ENCODE measurements around the gene FDPS.

Gene FDPS

DNA sequence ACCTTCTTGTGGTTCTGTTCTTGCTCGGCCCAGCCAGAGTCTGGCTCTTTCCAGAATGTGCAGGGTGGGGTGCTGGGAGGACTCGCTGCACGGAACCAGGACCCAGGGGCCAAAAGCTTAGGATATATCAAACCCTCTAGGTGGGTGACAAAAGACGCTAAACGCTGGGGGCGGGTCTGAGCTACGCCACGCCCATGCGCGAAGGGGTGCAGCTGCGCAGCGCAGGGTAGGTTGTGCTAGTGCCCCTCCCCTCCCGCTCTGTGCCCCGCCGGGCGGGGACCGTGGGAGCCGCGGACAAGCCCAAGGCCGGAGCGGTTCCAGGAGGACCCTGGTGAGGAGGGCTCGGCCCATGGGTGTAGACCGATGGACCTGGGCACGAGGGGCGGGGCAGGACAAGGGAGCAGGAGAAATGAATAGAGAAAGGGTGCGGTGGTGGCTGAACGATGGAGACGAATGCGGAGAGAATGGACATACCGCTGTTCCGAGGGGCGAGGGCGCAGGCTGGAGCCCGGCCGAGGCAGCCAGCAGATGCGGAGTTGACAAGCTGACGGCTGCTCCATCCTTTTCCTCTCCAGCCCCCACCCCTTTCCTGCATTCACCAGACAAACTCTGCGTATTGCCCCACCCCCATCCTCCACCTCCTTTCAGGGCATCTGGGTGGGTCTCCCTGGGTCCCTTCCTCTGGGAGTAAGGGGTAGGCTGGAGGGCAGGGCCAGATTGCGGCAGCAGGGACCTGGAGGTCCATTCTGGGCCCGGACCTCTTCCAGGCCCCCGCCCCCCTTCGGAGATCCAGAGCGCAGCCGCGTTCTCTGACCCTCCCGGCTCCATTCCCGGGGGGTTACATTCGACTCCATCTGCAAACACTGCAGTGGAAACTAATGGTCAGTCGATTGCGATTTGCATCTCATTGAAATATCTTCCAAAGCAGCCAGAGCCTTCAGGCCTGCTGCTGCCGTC lies 12.3 kb downstream of the FDPS start, which contains the start of gene RUSC1:
RUSC1 (plus strand) TSS at position 234 of the 957 bp plus-strand sequence. CDS start 880 bp downstream, outside the sequence.
- peak; percentile 87 for DNase-seq

DNA sequence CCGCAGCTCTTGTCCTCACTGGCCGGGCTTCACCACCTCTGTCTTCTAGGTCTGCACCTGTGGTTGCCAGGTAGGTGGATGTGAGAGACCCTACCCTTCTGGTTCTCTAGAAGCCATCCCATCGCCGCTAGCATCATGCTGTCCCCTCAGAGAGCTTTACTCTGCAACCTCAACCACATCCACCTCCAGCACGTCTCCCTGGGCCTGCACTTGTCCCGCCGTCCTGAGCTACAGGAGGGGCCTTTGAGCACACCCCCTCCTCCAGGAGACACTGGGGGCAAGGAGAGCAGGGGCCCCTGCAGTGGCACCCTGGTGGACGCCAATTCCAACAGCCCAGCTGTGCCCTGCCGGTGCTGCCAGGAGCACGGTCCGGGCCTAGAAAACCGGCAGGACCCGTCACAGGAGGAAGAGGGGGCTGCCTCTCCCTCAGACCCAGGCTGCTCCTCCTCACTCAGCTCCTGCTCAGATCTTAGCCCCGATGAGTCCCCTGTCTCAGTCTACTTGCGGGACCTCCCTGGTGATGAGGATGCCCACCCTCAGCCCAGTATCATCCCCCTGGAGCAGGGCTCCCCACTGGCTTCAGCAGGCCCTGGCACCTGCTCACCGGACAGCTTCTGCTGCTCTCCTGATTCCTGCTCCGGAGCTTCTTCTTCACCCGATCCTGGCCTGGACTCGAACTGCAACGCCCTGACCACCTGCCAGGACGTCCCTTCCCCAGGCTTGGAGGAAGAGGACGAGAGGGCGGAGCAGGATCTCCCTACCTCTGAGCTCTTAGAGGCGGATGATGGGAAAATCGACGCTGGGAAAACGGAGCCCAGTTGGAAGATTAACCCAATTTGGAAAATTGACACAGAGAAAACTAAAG lies 13.2 kb downstream of the FDPS start:
- no peak for DNase-seq

DNA sequence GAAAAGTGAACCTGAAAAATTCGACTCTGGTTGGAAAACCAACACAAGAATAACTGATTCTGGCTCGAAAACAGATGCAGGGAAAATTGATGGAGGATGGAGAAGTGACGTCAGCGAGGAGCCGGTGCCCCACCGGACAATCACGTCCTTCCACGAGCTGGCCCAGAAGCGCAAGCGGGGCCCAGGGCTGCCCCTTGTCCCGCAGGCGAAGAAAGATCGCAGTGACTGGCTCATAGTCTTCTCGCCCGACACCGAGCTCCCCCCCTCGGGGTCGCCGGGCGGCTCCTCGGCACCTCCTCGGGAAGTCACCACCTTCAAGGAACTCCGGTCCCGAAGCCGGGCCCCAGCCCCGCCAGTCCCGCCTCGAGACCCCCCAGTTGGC lies 13.9 kb downstream of the FDPS start:
- DNase-seq: peak; percentile 47

DNA sequence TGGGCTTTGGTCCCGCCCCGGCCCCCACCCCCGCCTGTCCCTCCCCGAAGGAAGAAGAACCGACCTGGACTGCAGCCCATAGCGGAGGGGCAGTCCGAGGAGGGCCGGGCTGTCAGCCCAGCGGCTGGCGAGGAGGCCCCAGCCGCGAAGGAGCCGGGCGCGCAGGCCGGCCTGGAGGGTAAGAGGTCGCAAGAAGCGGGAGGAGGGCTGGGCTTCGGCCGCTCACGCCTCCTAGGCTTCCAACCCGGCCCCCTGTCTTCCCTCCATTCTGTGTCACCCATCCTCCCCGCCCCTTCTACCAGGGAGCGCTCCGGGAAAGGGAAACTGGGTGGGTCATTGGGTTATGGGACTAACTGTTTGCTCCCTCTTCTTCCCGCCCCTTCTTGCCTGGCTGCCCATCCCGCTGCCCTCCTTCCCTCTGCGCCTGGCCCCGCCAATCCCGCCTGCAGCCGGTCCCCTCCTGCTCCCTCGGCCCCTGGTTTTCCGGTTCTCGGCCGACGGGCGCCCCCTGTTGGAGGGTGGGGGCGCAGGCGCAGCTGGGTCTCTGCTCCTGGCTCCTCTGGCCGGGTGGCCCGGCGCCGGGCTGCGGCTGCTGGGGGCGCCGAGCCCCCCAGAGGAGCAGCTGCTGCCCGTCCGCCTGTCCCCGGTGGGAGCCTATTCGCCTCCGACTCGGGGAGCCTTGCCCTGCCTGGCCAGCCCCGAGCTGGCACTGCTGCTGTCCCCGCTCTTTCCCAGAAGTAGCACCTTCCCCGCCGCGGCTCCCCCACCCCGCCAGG lies 14.5 kb downstream of the FDPS start:
- DNase-seq: peak; percentile 93

DNA sequence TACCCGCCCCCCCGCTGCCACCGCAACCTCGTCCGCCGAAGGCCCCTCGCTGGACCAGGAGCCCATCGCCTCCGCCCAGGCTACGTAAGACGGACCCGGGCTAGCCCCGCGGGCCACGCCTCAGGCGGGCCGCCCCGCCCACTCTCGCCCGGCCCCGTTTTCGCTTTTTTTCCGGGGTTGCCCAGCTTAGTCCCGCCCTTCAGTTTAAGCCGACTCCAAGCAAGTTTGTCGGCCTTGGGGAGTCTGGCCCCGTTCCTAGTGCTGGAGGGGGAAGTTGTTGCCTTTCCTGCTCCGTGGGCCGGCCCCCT lies 15.0 kb downstream of the FDPS start:
- peak; percentile 90 for DNase-seq

DNA sequence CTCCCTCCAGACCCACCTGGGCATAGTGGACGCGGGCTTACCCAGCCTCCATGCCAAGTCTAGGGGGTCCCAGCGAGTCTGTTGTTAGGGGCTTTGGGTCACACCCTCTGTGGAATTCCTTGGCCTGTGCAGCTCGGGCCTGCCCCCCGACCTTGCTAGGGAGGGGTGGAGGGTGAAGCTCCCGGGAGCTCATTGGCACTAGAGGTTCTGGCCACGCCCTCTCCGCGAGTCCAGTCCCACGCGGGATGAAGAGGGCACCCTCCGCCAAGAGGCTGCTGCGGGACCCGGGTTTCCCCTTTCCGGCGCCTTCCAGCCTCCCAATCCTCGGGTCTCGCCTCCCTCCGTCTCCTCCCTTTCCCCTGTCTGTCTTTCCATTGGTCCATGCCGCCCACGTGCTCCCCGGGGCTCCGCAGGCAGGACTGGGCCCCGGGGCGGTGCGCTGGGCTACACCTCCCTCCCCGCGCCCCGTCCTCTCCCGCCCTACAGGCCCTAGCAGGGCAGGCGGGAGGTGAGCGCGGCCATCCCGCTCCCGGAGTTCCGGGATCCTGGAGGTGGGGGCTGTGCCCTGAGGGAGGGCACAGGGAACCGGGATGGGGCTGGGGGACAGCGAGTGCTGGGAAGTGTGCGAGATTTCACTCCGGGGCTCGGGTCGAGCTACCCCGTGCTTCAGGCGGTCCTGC lies 15.5 kb downstream of the FDPS start:
- DNase-seq: peak; percentile 95

DNA sequence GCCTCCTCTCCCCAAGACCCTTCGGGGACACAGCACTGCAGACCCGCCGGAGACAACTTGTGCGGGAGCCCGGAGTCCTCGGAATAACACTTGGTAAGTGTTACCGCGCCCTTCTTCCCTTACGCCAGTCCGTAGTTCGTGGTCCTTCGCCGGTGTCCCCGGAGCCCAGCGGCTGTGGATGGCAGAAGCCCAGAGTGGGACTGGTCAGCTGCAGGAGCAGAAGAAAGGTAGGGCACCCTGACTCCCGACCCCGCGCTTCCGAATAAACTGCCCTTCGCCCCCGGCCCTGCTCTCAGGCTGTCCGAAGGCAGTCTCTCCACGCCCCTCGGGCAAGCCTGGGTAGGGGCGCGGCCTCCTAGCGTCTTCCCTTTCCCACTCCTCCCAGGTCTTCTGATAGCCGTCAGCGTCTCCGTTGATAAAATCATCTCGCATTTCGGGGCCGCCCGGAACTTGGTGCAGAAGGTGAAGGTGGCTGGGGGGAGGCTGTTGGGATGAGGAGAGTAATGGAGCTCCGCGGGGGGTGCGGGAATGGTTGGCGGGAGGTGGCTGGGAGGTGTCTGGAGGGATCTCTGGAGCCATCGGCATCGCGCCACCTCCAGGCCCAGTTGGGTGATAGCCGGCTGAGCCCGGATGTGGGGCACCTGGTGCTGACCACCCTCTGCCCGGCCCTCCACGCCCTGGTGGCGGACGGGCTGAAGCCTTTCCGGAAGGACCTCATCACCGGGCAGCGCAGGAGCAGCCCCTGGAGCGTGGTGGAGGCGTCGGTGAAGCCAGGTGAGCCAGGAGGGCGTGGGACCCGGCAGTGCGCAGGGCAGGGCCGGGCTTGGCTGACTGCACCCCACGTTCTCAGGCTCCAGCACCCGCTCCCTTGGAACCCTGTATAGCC lies 16.3 kb downstream of the FDPS start:
- peak; percentile 47 for DNase-seq

DNA sequence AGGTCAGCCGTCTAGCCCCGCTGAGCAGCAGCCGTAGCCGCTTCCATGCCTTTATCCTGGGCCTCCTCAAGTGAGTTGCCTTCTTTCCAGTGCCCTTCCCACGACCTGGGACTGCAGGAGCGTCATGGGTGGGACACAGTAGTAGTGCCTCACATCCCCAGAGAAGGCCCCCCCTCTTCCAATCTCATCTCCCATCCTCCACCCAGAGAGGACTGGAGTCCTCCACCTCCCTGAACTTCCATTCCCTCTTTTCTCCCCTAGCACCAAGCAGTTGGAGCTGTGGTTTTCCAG lies 16.9 kb downstream of the FDPS start:
- no peak for DNase-seq

DNA sequence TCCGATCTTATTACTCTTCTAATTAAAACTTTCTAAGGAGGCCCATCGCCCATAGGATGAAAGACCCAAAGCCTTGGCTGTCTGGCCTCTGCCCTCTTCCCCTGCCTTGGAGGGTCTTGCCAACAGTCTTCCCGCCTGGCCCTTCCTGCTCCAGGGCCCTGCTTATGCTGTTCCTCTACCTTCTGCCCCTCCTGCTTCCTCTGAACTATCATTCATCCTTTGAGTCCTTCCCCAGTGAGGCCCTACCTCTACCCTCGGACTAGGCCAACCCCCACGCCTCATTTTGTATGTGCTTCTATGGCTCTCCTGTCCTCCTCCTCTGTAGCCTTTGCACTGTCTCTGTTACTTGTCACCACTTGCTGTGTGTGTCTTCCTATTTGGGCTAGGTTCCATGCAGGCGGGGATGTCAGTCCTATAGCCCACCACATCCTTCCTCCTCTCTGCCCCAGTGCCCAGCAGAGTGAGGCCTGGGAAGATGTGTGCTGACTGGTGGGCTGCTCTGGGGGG lies 17.4 kb downstream of the FDPS start:
- no peak for DNase-seq

DNA sequence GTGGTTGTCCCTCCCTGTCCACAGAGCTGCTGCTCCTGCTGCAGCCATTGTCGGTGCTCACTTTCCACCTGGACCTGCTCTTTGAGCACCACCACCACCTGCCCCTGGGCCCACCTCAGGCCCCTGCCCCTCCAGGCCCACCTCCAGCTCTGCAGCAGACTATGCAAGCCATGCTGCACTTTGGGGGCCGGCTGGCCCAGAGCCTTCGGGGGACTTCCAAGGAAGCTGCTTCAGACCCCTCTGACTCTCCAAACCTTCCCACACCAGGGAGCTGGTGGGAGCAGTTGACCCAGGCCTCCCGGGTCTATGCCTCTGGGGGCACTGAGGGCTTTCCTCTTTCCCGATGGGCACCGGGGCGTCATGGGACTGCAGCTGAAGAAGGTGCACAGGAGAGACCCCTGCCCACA lies 18.0 kb downstream of the FDPS start:
- DNase-seq: no peak

DNA sequence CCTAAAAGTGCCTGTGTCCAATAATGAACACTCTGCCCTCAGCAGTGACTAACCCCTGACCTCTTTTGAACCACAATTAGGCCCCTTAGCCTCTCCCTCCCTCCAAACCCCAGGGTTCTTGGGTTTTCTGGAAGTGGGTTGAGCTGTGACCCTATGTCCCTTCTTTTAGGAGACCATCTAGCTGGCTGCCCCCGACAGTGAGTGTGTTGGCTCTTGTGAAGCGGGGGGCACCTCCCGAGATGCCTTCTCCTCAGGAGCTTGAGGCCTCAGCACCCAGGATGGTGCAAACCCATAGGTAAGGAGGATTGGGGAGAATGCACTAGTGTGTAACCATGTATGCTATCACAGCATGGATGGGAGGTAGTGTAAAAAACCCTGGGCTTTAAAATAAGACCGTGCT lies 19.3 kb downstream of the FDPS start:
- no peak for DNase-seq

DNA sequence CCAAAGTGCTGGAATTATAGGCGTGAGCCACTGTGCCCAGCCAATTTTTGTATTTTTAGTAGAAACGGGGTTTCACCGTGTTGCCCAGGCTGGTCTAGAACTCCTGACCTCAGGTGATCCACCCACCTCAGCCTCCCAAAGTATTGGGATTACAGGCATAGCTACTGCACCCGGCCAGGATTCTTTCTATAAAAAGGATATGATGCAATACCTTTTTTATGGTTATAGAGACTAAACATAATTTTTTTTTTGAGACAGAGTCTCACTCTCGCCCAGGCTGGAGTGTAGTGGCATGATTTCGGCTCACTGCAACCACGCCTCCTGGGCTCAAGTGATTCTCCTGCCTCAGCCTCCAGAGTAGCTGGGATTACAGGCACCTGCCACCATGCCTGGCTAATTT lies 20.2 kb downstream of the FDPS start:
- DNase-seq: peak; percentile 11

DNA sequence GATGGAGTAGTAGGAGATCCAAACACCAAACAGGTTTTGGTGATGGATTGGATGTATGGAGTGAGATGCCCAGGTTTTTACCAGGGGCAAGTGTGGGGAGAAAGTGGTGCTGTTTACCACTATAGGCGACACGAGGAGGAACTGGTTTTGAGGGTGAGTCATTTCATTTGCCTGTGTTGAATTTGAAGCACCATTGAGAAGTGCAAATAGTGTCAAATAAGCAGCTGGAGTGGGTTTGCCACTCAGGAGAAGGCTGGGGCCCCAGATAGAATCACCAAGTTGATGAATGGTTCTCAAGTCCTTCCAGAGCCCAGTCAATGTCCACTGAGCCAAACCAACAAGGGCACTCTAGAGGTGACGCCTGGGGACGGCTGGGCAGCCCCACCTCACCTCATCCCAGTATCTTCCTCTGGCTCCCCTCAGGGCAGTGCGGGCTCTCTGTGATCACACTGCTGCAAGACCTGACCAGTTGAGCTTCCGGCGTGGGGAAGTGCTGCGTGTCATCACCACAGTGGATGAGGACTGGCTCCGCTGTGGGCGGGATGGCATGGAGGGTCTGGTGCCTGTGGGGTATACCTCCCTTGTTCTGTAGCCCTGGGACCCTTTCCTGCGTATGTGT lies 21.4 kb downstream of the FDPS start:
- DNase-seq: peak; percentile 21

DNA sequence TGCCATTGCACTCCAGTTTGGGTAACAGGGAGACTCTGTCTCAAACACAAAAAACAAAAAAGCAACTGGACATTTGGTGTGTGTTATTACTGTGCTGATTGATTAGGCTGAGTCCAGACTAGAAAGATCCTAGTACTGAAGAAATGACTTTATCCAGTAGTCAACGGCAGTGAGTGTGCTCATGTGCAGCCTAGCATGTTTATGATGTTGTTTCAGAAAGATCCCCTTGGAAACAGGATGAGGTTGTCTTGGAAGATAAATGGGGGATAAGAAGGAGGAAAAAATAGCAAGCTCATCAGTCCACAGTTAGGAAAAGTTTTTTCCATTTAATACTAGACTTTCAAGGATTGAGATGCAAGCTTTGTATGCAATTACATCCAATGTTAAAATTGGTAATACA lies 26.3 kb downstream of the FDPS start:
- DNase-seq: no peak

DNA sequence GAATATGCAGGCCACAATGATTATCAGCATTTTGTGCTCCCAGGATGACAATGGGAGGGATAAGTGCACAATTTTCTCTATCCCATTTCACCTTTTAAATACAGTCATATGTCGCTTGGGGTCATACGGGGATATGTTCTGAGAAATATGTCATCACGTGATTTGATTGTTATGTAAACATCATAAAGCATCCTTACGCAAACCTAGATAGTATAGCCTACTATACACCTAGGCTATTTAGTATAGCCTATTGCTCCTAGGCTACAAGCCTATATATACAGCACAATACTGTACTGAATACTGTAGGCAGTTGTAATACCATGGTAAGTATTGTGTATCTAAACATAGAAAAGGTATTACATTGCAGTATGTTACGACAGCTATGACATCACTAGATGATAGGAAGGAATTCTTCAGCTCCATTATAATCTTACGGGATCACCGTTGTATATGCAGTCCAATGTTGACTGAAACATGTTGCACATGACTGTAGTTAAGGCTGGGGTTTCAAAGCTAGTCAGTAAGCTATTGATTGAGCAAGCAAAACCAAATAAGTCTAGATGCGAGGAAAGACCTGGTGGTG lies 30.9 kb downstream of the FDPS start:
- no peak for DNase-seq

DNA sequence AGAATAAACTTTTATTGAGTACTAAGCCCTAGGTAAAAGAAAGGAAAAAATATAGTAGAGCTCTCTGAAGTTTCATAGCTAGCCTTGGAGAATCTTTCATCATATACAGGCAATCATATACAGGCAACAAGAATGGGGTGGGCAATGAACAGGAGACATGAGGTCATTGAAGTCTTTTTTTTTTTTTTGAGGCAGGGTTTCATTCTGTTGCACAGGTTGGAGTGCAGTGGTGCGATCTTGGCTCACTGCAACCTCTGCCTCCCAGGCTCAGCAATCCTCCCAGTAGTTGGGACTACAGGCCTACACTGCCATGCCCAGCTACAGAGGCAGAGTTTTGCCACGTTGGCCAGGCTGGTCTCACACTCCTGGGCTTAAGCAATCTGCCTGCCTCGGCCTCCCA lies 34.2 kb downstream of the FDPS start:
- DNase-seq: no peak

DNA sequence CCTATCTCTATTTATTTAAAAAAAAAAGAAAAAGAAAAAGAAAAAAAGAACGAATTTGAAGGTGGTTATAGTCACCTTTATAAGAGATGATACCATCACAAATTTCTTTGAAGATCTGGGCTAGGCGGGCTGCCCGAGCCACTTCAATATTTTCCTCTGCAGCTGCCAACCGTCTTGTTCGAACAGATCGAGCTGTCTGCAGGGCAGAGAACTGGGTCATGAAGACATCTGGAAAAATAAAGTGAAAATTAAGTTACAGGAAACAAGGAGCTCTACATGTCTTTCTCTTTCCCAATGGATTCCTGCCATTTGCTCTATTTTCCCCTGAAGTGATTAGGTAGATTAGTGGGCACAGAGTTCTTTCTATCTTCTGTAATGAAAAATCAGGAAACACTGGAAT lies 44.0 kb downstream of the FDPS start:
- no peak for DNase-seq

DNA sequence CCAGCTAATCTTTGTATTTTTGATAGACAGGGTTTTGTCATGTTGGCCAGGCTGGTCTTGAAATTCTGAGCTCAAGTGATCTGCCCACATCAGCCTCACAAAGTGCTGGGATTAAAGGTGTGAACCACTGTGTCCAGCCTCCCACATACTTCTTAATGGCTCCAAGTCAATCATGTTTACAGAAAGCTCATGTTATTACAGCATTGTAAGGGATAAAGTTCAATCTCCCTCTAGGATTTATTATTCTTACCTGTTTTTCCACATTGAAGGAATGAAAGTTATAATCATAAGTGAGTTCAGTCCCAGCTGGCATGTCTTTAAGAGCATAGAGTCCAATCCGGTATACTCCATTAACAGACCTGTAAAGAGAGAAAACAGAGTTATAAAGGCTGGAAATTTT lies 51.4 kb downstream of the FDPS start:
- DNase-seq: no peak
